Measurements from ENCODE around the gene INO80E. TPM values are rescaled to one million over a fixed set of nuclear protein-coding genes. Genes with fewer than 3 reads are reported as not detected.

Gene INO80E, protein sequence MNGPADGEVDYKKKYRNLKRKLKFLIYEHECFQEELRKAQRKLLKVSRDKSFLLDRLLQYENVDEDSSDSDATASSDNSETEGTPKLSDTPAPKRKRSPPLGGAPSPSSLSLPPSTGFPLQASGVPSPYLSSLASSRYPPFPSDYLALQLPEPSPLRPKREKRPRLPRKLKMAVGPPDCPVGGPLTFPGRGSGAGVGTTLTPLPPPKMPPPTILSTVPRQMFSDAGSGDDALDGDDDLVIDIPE
- total RNA-seq: 10 to 100 TPM; 23.2 to 34.8 (median 30.6) TPM
- polyA plus RNA-seq: 10 to 100 TPM; 63.2 to 80.4 TPM
- long read RNA-seq, donor 1, partial matches to known transcripts: 3 of 12 reads
- long read RNA-seq, donor 1, other reads (novel, unspliced or antisense): 6 of 12 reads
- long read RNA-seq, donor 2, partial matches to known transcripts: 5 of 11 reads
- long read RNA-seq, donor 2, other reads (novel, unspliced or antisense): 3 of 11 reads
- long read RNA-seq, donor 3, partial matches to known transcripts: 0 of 7 reads
- long read RNA-seq, donor 3, other reads (novel, unspliced or antisense): 4 of 7 reads

DNA sequence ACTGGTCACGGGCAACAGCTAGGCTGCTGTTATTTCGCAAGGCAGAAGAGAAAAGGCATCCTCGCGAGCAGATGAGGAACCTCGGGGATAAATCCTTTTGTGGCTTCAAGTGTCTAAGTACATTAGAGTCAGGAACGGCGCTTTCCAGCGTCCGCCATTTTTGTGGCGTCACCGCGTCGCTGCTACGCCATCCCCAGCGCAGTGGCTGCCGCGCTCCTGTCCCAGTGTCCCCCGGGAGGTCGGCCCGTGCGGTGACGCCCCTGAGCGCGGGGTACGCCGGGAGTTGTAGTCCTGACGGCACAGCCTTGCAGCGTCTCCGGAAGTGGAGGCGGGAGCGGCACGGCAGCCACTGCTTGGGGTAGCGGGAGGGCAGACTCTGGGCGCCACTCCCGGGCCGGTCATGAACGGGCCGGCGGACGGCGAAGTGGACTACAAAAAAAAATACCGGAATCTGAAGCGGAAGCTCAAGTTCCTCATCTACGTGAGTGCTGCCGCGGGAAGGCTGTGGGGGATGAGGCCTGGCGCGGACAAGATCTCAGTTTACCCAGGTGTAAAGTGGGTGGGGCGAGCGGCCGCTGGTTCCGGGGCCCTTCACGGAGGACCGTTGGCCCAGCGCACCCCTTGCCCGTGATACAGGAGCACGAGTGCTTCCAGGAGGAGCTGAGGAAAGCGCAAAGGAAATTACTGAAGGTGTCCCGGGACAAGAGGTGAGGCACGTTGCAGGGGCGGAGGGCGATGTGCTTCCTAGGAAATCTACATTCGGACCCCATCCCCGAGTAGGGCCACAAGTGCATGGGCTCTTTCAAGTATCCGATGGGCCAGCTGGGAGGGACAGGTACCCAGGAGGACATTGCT is at the start of gene INO80E:
Gene INO80E, plus strand, starts transcription at position 331 of the 855 bp plus-strand sequence. Its CDS starts 70 bp downstream, at position 401.
- TF ChIP-seq, protein P1, sequence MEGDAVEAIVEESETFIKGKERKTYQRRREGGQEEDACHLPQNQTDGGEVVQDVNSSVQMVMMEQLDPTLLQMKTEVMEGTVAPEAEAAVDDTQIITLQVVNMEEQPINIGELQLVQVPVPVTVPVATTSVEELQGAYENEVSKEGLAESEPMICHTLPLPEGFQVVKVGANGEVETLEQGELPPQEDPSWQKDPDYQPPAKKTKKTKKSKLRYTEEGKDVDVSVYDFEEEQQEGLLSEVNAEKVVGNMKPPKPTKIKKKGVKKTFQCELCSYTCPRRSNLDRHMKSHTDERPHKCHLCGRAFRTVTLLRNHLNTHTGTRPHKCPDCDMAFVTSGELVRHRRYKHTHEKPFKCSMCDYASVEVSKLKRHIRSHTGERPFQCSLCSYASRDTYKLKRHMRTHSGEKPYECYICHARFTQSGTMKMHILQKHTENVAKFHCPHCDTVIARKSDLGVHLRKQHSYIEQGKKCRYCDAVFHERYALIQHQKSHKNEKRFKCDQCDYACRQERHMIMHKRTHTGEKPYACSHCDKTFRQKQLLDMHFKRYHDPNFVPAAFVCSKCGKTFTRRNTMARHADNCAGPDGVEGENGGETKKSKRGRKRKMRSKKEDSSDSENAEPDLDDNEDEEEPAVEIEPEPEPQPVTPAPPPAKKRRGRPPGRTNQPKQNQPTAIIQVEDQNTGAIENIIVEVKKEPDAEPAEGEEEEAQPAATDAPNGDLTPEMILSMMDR (IDR thresholded peaks at IDR 0.05): peak in 1 of 9 donors; percentile 18
- intact Hi-C loops (cut with DNase I): loop anchor here in 6 of 10 donors (1.0 to 10.0 kb wide), 8 partner anchors 15 to 181 kb away; partner anchors contain the start of genes TMEM219 (in 3 of the 6), CDIPT (in 1 of the 6), KCTD13 (in 1 of the 6) and PAGR1 (in 1 of the 6)
- H3K4me1 ChIP-seq: peaks cover 7 to 40% (median 28%) of the 10 kb centered on the region in 9 donors
- ATAC-seq (peak; percentile 98 to 99 (median 99)), DNase-seq (peak; percentile 99 to 100)
- H3K27me3 ChIP-seq: no peaks in the 10 kb centered on the region
- 0% methylated on average over 65 of the region's 65 CpGs for WGBS, 2 donors
- H3K4me3 ChIP-seq: peak within 1 kb of the TSS; percentile 55 to 97 (median 82)
- H3K36me3 ChIP-seq: peaks cover 0 to 63% (median 16%) of the 10 kb centered on the region in 9 donors
- H3K9me3 ChIP-seq: no peaks in the 10 kb centered on the region
- peak within 1 kb of the TSS; percentile 87 to 99 (median 96) for H3K27ac ChIP-seq

DNA sequence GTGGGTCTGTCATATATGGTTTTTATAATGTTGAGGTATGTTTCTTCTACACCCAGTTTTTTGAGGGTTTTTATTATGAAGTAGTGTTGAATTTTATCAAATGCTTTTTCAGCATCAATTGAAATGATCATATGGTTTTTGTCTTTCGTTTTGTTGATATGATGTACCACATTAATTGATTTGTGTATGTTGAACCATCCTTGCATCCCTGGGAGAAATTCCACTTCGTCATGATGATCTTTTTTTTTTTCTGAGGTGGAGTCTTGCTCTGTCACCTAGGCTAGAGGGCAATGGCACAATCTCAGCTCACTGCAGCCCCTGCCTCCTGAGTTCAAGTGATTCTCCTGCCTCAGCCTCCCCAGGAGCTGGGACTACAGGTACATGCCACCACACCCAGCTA is 48.1 kb upstream of the INO80E start:
- H3K4me1 ChIP-seq: peaks cover 0 to 13% (median 0%) of the 10 kb centered on the region in 9 donors
- peaks cover 0 to 11% (median 0%) of the 10 kb centered on the region in 11 donors for H3K9me3 ChIP-seq
- no peaks in the 10 kb centered on the region for H3K36me3 ChIP-seq
- no peak overlapping the region for H3K27ac ChIP-seq
- TF ChIP-seq, protein P1 (IDR thresholded peaks at IDR 0.05): no peak
- ATAC-seq (no peak), DNase-seq (no peak)
- no peak overlapping the region for H3K4me3 ChIP-seq
- 81 to 93% methylated on average over 2 of the region's 2 CpGs for WGBS, 2 donors
- H3K27me3 ChIP-seq: no peaks in the 10 kb centered on the region
- intact Hi-C loops (cut with DNase I): no loop called here

DNA sequence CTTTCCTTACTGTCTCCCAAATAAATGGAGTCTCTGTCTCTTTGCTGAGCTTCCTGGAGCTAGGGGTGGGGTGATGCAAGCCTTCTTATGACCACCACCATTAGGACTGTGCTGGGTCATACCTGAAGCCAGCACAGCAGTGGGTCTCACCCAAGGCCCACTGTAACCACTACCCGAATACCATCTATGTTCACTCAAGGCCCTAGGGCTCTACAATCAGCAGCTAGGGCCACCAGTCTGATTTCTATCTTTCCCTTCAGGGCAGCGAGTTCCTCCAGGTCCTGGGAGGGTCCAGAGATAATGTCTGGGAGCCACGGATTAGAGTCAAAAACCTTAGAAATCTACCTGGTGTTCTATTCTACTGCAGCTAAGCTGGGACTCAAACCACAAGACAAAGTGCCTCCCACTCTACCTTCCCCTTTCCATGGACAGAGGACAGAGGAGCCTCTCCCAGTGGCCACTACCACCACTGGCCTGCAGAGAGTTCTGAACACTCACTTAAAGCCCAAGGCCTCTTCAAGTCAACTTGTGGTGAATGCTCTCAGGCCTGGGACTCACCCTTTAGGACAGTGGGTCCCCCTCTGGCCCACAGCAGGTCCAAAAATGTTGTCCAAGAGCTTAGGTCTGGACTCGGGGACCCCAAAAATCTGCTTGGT is 45.1 kb upstream of the INO80E start:
- Histone ChIP-seq H3K9me3 (peaks cover 0 to 11% (median 0%) of the 10 kb centered on the region in 11 donors), H3K4me1 (no peaks in the 10 kb centered on the region), H3K36me3 (no peaks in the 10 kb centered on the region), H3K27me3 (peaks cover 0 to 4% (median 0%) of the 10 kb centered on the region in 7 donors), H3K27ac (no peak overlapping the region), H3K4me3 (no peak overlapping the region)
- WGBS, 2 donors: 89 to 92% methylated on average over 4 of the region's 4 CpGs
- no peak for ATAC-seq
- TF ChIP-seq, protein P1 (IDR thresholded peaks at IDR 0.05): no peak
- DNase-seq: no peak
- intact Hi-C loops (cut with DNase I): no loop called here
